Upper lobe of left lung (tissue), 6 donors: ENCODE measurements around the gene GPR3. TPM values are rescaled to one million over a fixed set of nuclear protein-coding genes. Genes with fewer than 3 reads are reported as not detected.

Experiments used
- ATAC-seq, 2 donors: fragments of 200-7000 bp; cut with Tn5 transposase; one replicate each; pipeline ENCODE4 v1.9.1; 2022; ENCODE audit warnings: mild to moderate bottlenecking in 2 of 2, moderate library complexity in 2 of 2; ENCODE audit not compliant: low FRiP score in 2 of 2
- DNase-seq, 2 donors: peaks; one replicate each; pipeline ENCODE4 v3.0.0-alpha.2; 2019 to 2020
- H3K27ac ChIP-seq, 4 donors: fragments of 200-600 bp; sonication (generic); one replicate each; pipeline ENCODE4 v1.5.1; 2016 to 2019
- H3K27me3 ChIP-seq, 4 donors: fragments of 200-600 bp; sonication (generic); one replicate each; pipeline ENCODE4 v1.5.1; 2017 to 2019
- H3K36me3 ChIP-seq, 4 donors: fragments of 200-600 bp; sonication (generic); one replicate each; pipeline ENCODE4 v1.5.1; 2016 to 2019
- H3K4me1 ChIP-seq, 4 donors: fragments of 200-600 bp; sonication (generic); one replicate each; pipeline ENCODE4 v1.5.1; 2018 to 2019
- H3K4me3 ChIP-seq, 4 donors: fragments of 200-600 bp; sonication (generic); one replicate each; pipeline ENCODE4 v1.5.1; 2017 to 2019; ENCODE audit warnings: mild to moderate bottlenecking in 2 of 4, moderate library complexity in 1 of 4
- H3K9me3 ChIP-seq, 4 donors: fragments of 200-600 bp; sonication (generic); one replicate each; pipeline ENCODE4 v1.5.1; 2018 to 2019
- EP300 ChIP-seq, 4 donors: sonication (generic); formaldehyde crosslinking; IDR thresholded peaks; one replicate each; pipeline ENCODE4 v1.5.1; 2017; ENCODE audit warnings: antibody characterized with exemption in 4 of 4, control low read depth in 2 of 4
- POLR2A ChIP-seq, 4 donors: fragments of 450-650 bp; IDR thresholded peaks; one replicate each; pipeline ENCODE4 v1.5.1; 2016 to 2017; ENCODE audit warnings: antibody characterized with exemption in 4 of 4, mild to moderate bottlenecking in 2 of 4
- POLR2AphosphoS5 ChIP-seq, 2 donors: sonication (generic); formaldehyde crosslinking; IDR thresholded peaks; one replicate each; pipeline ENCODE4 v1.5.1; 2017; ENCODE audit warnings: antibody characterized with exemption in 2 of 2
- WGBS, 2 donors: methylation state at CpG; one replicate each; pipeline ENCODE4 v1.1.5; 2017 to 2018; 5-methylcytosine and 5-hydroxymethylcytosine counted together
- total RNA-seq, 6 donors: library from RNA; depleted of rRNA in 4 of 6; stranded (reverse); fragments of >200 nt in 4 of 6; gene quantifications; one replicate each; pipeline versions ENCODE4 v1.1.0 to v1.2.1, GENCODE V29; 2016 to 2021
- TF ChIP-seq, protein P1 (sequence below), 6 experiments: fragments of 450-650 bp in 4 of 6; fragments of 200-600 bp in 2 of 6; sonication (generic) in 2 of 6; IDR thresholded peaks; one replicate each; pipeline ENCODE4 v1.5.1; 2016 to 2019; ENCODE audit warnings: antibody characterized with exemption in 6 of 6
- donor health status: DM: no; HTN: no; CAD: no; lungs with moderate emphysema.
- donor health status: DM: no; HTN: yes; CAD: no; lungs with severe emphysema.

Gene GPR3
- total RNA-seq, 6 donors from 2014 or later: 0.39 to 1.6 (median 0.76) TPM; not detected in 1

DNA sequence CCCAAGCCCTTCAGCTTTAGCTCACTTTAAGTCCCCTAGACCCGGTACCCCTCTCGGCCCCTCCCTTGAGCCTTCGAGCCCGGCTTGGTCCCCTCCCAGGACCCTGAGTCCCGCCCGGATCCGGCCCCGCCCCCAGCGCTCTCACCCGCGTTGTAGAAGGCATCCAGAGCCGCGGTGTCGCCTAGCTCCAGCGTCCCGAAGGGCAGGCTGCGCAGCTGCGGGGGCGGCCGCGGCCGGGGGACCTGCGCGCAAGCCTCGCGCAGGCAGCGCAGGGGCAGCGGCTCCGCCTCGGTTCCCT is 26.4 kb upstream of the GPR3 start:
- Histone ChIP-seq H3K36me3 (peaks cover 12 to 52% (median 35%) of the 10 kb centered on the region in 4 donors), H3K27me3 (no peaks in the 10 kb centered on the region), H3K4me3 (peak overlapping the region; percentile 51 to 92 (median 72)), H3K9me3 (no peaks in the 10 kb centered on the region), H3K27ac (peak overlapping the region; percentile 93 to 98 (median 98)), H3K4me1 (peaks cover 42 to 49% (median 45%) of the 10 kb centered on the region in 4 donors)
- peak in 1 of 4 donors; percentile 16 for TF ChIP-seq POLR2A (IDR thresholded peaks at IDR 0.05)
- TF ChIP-seq EP300 (IDR thresholded peaks at IDR 0.05): no peak
- peak; percentile 46 to 62 for TF ChIP-seq POLR2AphosphoS5 (IDR thresholded peaks at IDR 0.05)
- ATAC-seq (peak; percentile 70 to 75), DNase-seq (peak; percentile 88 to 98)
- 0 to 1% methylated on average over 6 to 30 of the region's 30 CpGs for WGBS, 2 donors

DNA sequence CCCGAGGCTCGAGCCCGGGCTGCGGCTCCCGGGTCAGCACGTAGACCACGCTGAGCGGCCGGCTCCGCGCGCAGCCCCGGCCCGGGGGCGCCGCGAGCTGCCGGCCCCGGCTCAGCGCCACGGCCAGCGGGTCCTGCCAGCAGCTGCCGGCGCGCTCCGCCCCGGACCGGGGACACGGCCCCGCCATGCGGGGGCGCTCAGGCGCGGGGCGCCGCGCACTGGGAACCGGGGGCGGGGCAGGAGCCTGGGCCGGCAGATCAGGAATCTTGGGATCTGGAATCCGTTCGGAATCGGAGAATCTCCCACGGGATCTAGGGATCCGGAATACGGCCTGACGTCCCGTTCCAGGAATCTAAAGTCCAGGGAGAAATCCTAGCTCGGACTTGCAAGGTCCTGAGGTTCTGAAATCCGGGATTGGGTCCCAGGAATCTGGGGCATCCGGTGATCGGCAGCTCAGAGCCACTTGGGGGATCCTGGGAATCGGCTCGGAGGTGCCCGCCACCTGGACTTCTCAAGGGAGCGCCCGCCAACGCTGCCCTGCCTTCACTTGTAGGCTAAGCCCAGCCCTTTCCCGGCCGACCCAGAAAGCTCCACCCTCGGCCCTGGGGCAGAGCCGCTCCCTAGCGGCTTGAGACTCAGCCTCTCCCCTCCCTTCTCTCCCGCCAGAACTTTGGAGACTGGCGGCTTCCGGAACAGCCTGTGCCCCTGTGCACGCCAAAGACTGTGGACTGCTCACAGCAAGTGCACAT is 25.8 kb upstream of the GPR3 start, which contains the start of gene MAP3K6:
MAP3K6 (minus strand) TSS at position 551 of the 749 bp plus-strand sequence; CDS start at position 187, 364 bp downstream.
- WGBS, 2 donors: 0 to 2% methylated on average over 8 to 33 of the region's 67 CpGs
- Histone ChIP-seq H3K9me3 (no peaks in the 10 kb centered on the region), H3K27ac (peak within 1 kb of the TSS; percentile 93 to 98 (median 98)), H3K36me3 (peaks cover 11 to 48% (median 30%) of the 10 kb centered on the region in 4 donors), H3K4me1 (peaks cover 42 to 49% (median 45%) of the 10 kb centered on the region in 4 donors), H3K4me3 (peak within 1 kb of the TSS; percentile 59 to 92 (median 78)), H3K27me3 (no peaks in the 10 kb centered on the region)
- DNase-seq (peak; percentile 94 to 95), ATAC-seq (peak; percentile 88 to 92)
- TF ChIP-seq, protein P1, sequence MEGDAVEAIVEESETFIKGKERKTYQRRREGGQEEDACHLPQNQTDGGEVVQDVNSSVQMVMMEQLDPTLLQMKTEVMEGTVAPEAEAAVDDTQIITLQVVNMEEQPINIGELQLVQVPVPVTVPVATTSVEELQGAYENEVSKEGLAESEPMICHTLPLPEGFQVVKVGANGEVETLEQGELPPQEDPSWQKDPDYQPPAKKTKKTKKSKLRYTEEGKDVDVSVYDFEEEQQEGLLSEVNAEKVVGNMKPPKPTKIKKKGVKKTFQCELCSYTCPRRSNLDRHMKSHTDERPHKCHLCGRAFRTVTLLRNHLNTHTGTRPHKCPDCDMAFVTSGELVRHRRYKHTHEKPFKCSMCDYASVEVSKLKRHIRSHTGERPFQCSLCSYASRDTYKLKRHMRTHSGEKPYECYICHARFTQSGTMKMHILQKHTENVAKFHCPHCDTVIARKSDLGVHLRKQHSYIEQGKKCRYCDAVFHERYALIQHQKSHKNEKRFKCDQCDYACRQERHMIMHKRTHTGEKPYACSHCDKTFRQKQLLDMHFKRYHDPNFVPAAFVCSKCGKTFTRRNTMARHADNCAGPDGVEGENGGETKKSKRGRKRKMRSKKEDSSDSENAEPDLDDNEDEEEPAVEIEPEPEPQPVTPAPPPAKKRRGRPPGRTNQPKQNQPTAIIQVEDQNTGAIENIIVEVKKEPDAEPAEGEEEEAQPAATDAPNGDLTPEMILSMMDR (IDR thresholded peaks at IDR 0.05): peak; percentile 20 to 55 (median 49)
- TF ChIP-seq POLR2AphosphoS5 (IDR thresholded peaks at IDR 0.05) (peak; percentile 92 to 93), POLR2A (IDR thresholded peaks at IDR 0.05) (peak in 3 of 4 donors; percentile 71 to 88 (median 88)), EP300 (IDR thresholded peaks at IDR 0.05) (peak in 2 of 4 donors; percentile 90 to 95)

DNA sequence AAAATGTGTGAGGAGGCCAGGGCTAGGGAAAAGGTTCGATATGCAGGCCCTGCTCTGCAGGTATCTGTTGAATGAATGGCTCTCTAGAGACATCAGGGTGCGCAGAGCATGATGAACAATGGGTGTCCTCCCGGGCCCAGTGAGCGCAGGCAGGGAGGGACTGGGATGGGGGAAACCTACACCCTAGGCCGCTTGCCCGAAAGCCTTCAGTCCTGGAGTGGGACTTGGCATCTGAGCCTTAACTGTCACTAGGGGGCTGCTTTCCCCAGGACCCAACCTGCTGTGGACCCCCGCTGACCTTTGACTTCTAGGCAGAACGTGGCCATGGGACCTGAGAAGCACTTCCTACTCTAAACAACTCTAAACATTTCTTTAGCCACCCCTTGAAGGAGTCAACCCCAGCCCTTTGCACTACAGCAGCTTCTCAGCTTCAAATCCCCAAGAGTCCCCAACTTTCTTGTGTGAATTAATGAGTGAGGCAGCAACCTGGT is 25.2 kb upstream of the GPR3 start:
- Histone ChIP-seq H3K4me1 (peaks cover 42 to 49% (median 45%) of the 10 kb centered on the region in 4 donors), H3K4me3 (peak overlapping the region in 3 of 4 donors; percentile 59 to 92 (median 84))
- ATAC-seq: no peak

DNA sequence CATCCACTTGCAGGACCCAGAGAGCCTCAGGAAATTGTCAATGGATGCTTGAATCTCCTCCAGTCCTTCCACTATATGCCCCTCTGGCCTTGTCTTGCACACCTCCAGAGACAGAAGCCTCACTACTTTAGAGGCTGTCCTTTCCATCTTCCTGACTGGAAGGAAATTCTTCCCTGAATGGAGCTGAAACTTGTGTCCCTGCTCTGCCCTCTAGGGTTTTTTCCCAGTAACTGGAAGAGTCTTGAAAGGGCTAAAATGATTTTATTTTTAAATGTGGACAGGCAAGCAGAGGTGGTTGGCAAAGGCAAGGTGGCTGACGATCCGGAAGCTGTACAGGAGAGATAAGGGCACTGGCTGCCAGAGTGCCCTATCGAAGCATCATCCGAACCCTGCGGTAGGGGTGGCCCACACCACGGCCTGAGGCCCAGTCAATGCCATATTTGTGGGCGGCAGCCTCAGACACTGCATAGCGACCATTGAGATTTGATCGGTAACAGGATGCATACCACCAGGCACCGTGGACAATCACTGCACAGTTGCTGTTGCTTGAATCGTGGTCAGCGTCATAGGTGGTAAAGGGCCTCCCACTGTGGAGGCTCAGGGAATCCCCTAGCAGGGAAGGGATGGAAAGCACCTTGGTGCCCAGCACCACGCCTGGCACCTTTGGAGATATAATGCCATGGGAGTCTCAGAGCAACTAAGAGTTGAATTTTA is 23.4 kb upstream of the GPR3 start:
- Histone ChIP-seq H3K36me3 (peaks cover 2 to 31% (median 5%) of the 10 kb centered on the region in 4 donors), H3K4me3 (peak overlapping the region; percentile 11 to 56 (median 38)), H3K4me1 (peaks cover 40 to 44% (median 41%) of the 10 kb centered on the region in 4 donors), H3K27me3 (no peaks in the 10 kb centered on the region), H3K9me3 (no peaks in the 10 kb centered on the region), H3K27ac (peak overlapping the region; percentile 13 to 98 (median 84))
- DNase-seq (no peak), ATAC-seq (no peak)
- WGBS, 2 donors: 44 to 48% methylated on average over 3 to 13 of the region's 13 CpGs
- TF ChIP-seq EP300 (IDR thresholded peaks at IDR 0.05) (peak in 1 of 4 donors; percentile 4), POLR2AphosphoS5 (IDR thresholded peaks at IDR 0.05) (peak; percentile 49 to 65), POLR2A (IDR thresholded peaks at IDR 0.05) (no peak)
- TF ChIP-seq, protein P1 (IDR thresholded peaks at IDR 0.05): peak in 4 of 6 experiments; percentile 14 to 32 (median 20)

More for the DNA sequence above, 25.2 kb upstream of the GPR3 start:
- Histone ChIP-seq H3K36me3 (peaks cover 11 to 42% (median 24%) of the 10 kb centered on the region in 4 donors), H3K27me3 (no peaks in the 10 kb centered on the region), H3K27ac (peak overlapping the region; percentile 93 to 98 (median 98)), H3K9me3 (no peaks in the 10 kb centered on the region)
- TF ChIP-seq, protein P1 (IDR thresholded peaks at IDR 0.05): no peak
- no peak for TF ChIP-seq POLR2AphosphoS5 (IDR thresholded peaks at IDR 0.05)
- WGBS, 2 donors: 27 to 41% methylated on average over 5 to 8 of the region's 8 CpGs
- DNase-seq: no peak
